HCT116 (cell line): ENCODE measurements around the gene AOPEP. TPM values are rescaled to one million over a fixed set of nuclear protein-coding genes. Genes with fewer than 3 reads are reported as not detected.

Experiments
- CTCF ChIP-seq, 3 experiments: fragments of 200-600 bp in 1 of 3; sonication (generic) in 1 of 3; IDR thresholded peaks in 2 of 3; conservative IDR thresholded peaks in 1 of 3; 2 replicates each; pipeline ENCODE4 v1.5.1; 2012 to 2017; ENCODE audit warnings: low read depth in 2 of 3, low read length in 2 of 3, antibody characterized with exemption in 1 of 3, borderline replicate concordance in 1 of 3, control low read depth in 1 of 3, mild to moderate bottlenecking in 1 of 3, mixed read lengths in 1 of 3, mixed run types in 1 of 3, moderate library complexity in 1 of 3; ENCODE audit not compliant: insufficient read depth in 1 of 3
- ELF1 ChIP-seq: IDR thresholded peaks from 2 replicates; pipeline ENCODE4 v1.6.1; 2012; ENCODE audit warnings: low read depth, borderline replicate concordance
- POLR2AphosphoS5 ChIP-seq: IDR thresholded peaks from 2 replicates; pipeline ENCODE4 v1.6.1; 2011; ENCODE audit warnings: mild to moderate bottlenecking, low read depth, low read length, moderate library complexity
- REST ChIP-seq: IDR thresholded peaks from 2 replicates; pipeline ENCODE4 v1.6.1; 2012; ENCODE audit warnings: low read depth
- ZNF274 ChIP-seq: fragments of 200-500 bp; sonication (Bioruptor generic); IDR thresholded peaks from 2 replicates; pipeline ENCODE4 v1.6.1; 2014; ENCODE audit warnings: mild to moderate bottlenecking, low read depth, low read length, inconsistent platforms
- total RNA-seq: library from RNA; stranded (reverse); gene quantifications from one replicate; pipeline ENCODE4 v1.2.1, GENCODE V29; 2021; ENCODE audit not compliant: unreplicated experiment

AOPEP gene
- total RNA-seq, 1 experiment from 2014 or later: 15.1 TPM

GRCh38 chr9:94944626-94945025 is 218.1 kb downstream of the AOPEP start (continued):
- TF ChIP-seq REST: no peak
- TF ChIP-seq ZNF274: no peak
- TF ChIP-seq POLR2AphosphoS5: no peak
- TF ChIP-seq CTCF (IDR thresholded peaks at IDR 0.05 in 2 of 3, conservative IDR thresholded peaks at IDR 0.05 in 1 of 3; ENCODE audit: borderline replicate concordance in 1 of 3, insufficient read depth in 1 of 3, low read depth in 2 of 3, low read length in 2 of 3): no peak
- TF ChIP-seq ELF1: no peak
